ENCODE data around the gene MKLN1. TPM values are rescaled to one million over a fixed set of nuclear protein-coding genes. Genes with fewer than 3 reads are reported as not detected.

Gene MKLN1
- total and polyA plus RNA-seq, 2 donors (not counting 1 experiment from before 2014, with no cell fraction given): 8.5 to 68.4 TPM

DNA sequence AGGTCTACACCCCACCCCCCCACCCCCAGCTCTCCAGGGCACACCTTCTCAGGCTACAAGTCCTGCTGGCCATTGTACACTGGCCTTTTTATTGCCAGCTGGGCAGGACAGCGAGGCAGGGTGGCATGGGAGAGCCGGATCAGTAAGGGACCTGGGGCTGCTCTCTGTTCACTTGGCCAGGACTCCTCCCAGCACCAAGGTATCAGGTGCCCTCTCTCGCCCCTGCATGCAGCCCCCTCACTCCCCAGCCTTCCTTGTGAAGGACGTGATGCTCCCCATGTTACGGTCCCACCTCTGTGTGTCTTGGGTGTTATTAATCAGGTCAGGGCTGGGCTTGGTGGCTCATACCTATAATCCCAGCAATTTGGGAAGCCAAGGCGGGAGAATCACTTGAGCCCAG, 202.5 kb downstream of the MKLN1 start:
- intact Hi-C loops (cut with micrococcal nuclease): no loop called here
- Histone ChIP-seq H3K4me3 (ENCODE audit: control extremely low read depth in 1 of 5, extremely low read depth in 1 of 5, insufficient read depth in 1 of 5, low read depth in 2 of 5, low read length in 4 of 5) (no peak overlapping the region), H3K36me3 (replicated peaks in 1 of 2; ENCODE audit: control extremely low read depth in 1 of 2, control insufficient read depth in 1 of 2, extremely low read depth in 1 of 2, insufficient read depth in 2 of 2, low read length in 1 of 2) (no peaks in the 10 kb centered on the region), H3K9ac (ENCODE audit: low read length) (no peak overlapping the region), H3K27ac (ENCODE audit: low read length in 2 of 2) (no peak overlapping the region), H3K79me2 (ENCODE audit: control insufficient read depth, insufficient read depth, low read length) (no peaks in the 10 kb centered on the region), H3K9me3 (ENCODE audit: control extremely low read depth in 1 of 3, control insufficient read depth in 2 of 3, insufficient read depth in 1 of 3, low read length in 2 of 3) (no peaks in the 10 kb centered on the region), H4K20me1 (ENCODE audit: control insufficient read depth, insufficient read depth, low read length, poor library complexity, severe bottlenecking) (no peaks in the 10 kb centered on the region), H2AFZ (ENCODE audit: insufficient read depth, low read depth, low read length, poor library complexity, severe bottlenecking) (no peak overlapping the region), H3K27me3 (replicated peaks in 1 of 4; ENCODE audit: control extremely low read depth in 1 of 4, control insufficient read depth in 3 of 4, insufficient read depth in 4 of 4, low read length in 3 of 4) (no peaks in the 10 kb centered on the region), H3K4me1 (ENCODE audit: control insufficient read depth in 2 of 2, insufficient read depth in 2 of 2, low read length in 2 of 2) (no peaks in the 10 kb centered on the region), H3K4me2 (replicated peaks; ENCODE audit: low read depth, low read length, poor library complexity, severe bottlenecking) (no peak overlapping the region)
- TF ChIP-seq, protein P1, sequence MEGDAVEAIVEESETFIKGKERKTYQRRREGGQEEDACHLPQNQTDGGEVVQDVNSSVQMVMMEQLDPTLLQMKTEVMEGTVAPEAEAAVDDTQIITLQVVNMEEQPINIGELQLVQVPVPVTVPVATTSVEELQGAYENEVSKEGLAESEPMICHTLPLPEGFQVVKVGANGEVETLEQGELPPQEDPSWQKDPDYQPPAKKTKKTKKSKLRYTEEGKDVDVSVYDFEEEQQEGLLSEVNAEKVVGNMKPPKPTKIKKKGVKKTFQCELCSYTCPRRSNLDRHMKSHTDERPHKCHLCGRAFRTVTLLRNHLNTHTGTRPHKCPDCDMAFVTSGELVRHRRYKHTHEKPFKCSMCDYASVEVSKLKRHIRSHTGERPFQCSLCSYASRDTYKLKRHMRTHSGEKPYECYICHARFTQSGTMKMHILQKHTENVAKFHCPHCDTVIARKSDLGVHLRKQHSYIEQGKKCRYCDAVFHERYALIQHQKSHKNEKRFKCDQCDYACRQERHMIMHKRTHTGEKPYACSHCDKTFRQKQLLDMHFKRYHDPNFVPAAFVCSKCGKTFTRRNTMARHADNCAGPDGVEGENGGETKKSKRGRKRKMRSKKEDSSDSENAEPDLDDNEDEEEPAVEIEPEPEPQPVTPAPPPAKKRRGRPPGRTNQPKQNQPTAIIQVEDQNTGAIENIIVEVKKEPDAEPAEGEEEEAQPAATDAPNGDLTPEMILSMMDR (IDR thresholded peaks at IDR 0.05): no peak
- no peak for TF ChIP-seq EZH2 (IDR thresholded peaks at IDR 0.05; ENCODE audit: borderline replicate concordance, insufficient read depth, low read depth, low read length, poor library complexity, severe bottlenecking)
- ATAC-seq (ENCODE audit: low read depth) (no peak), DNase-seq (no peak)
- ChIA-PET CTCF (no interaction called here), POLR2A (no interaction called here)
- H3K4me1 Mint-ChIP-seq: peaks cover 5% of the 10 kb centered on the region
- H3K27ac Mint-ChIP-seq: no peak overlapping the region
- no peak overlapping the region for H3K4me3 Mint-ChIP-seq
- WGBS (ENCODE audit: insufficient coverage): 100% methylated on average over 2 of the region's 6 CpGs
- no peaks in the 10 kb centered on the region for H3K27me3 Mint-ChIP-seq
- no peaks in the 10 kb centered on the region for H3K9me3 Mint-ChIP-seq (ENCODE audit: insufficient read depth)

DNA sequence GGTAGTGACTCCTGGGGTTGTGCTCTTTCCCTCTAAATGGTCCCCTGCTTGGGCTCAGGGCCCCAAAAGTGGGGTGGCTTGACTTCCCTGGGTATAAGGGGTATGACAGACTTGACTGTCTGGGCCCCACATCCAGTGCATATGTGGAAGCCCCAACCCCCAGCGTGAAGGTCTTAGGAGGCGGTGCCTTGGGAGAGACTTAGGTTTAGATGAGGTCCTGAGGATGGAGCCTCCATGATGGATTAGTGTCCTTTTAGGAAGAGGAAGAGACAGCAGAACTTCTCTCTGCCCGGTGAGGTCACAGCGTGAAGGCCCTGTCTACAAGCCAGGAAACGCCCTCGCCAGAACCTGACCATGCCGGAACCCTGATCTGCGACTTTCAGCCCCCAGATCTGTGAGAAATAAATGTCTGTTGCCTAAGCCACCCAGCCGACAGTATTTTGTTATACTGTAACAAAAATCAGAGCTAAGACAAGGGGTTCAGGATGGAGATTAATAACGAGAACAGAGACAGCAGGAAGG, 205.0 kb downstream of the MKLN1 start:
- Histone ChIP-seq H3K4me2 (replicated peaks; ENCODE audit: low read depth, low read length, poor library complexity, severe bottlenecking) (no peak overlapping the region), H3K4me1 (ENCODE audit: control insufficient read depth in 2 of 2, insufficient read depth in 2 of 2, low read length in 2 of 2) (no peaks in the 10 kb centered on the region), H3K79me2 (ENCODE audit: control insufficient read depth, insufficient read depth, low read length) (no peaks in the 10 kb centered on the region), H3K36me3 (replicated peaks in 1 of 2; ENCODE audit: control extremely low read depth in 1 of 2, control insufficient read depth in 1 of 2, extremely low read depth in 1 of 2, insufficient read depth in 2 of 2, low read length in 1 of 2) (no peaks in the 10 kb centered on the region), H3K27me3 (replicated peaks in 1 of 4; ENCODE audit: control extremely low read depth in 1 of 4, control insufficient read depth in 3 of 4, insufficient read depth in 4 of 4, low read length in 3 of 4) (no peaks in the 10 kb centered on the region), H2AFZ (ENCODE audit: insufficient read depth, low read depth, low read length, poor library complexity, severe bottlenecking) (no peak overlapping the region), H3K27ac (ENCODE audit: low read length in 2 of 2) (no peak overlapping the region), H3K9me3 (ENCODE audit: control extremely low read depth in 1 of 3, control insufficient read depth in 2 of 3, insufficient read depth in 1 of 3, low read length in 2 of 3) (no peaks in the 10 kb centered on the region), H4K20me1 (ENCODE audit: control insufficient read depth, insufficient read depth, low read length, poor library complexity, severe bottlenecking) (no peaks in the 10 kb centered on the region), H3K4me3 (ENCODE audit: control extremely low read depth in 1 of 5, extremely low read depth in 1 of 5, insufficient read depth in 1 of 5, low read depth in 2 of 5, low read length in 4 of 5) (no peak overlapping the region), H3K9ac (ENCODE audit: low read length) (no peak overlapping the region)
- TF ChIP-seq, protein P1 (IDR thresholded peaks at IDR 0.05): no peak
- TF ChIP-seq EZH2 (IDR thresholded peaks at IDR 0.05; ENCODE audit: borderline replicate concordance, insufficient read depth, low read depth, low read length, poor library complexity, severe bottlenecking): no peak
- Mint-ChIP-seq H3K9me3 (ENCODE audit: insufficient read depth) (no peaks in the 10 kb centered on the region), H3K4me3 (no peak overlapping the region), H3K4me1 (no peaks in the 10 kb centered on the region), H3K27me3 (no peaks in the 10 kb centered on the region), H3K27ac (no peak overlapping the region)
- intact Hi-C loops (cut with micrococcal nuclease): no loop called here
- POLR2A ChIA-PET: no interaction called here
- DNase-seq (no peak), ATAC-seq (ENCODE audit: low read depth) (no peak)
- WGBS (ENCODE audit: insufficient coverage): 92% methylated on average over 9 of the region's 10 CpGs
- CTCF ChIA-PET: no interaction called here

Measured in B cell (primary cell).